ENCODE results near the gene CXorf66. TPM values are rescaled to one million over a fixed set of nuclear protein-coding genes. Genes with fewer than 3 reads are reported as not detected.
A peak's percentile ranks its signal among the peaks of the same experiment; 100 is the strongest.

Gene CXorf66
- total RNA-seq, 1 experiment from 2014 or later = not detected

GRCh38 chrX:139932901-139933796, 32.2 kb downstream of the CXorf66 start, which contains the start of gene ATP11C:
ATP11C (minus strand) TSS chrX:139933053; CDS start chrX:139932042, 1,011 bp downstream.
- ATAC-seq (peak; percentile 83), DNase-seq (ENCODE audit: low spot score) (peak; percentile 80)
- H3K4me3 Mint-ChIP-seq = peak within 1 kb of the TSS; percentile 75
- H3K27ac Mint-ChIP-seq = peak within 1 kb of the TSS; percentile 79; the same call in 1 of the 2 replicates
- CTCF ChIA-PET = interaction anchor here (0.7 to 1.0 kb wide), 5 partner anchors 9 to 149 kb away, joined by 3 to 5 read pairs (median 3); no protein-coding TSS in a partner anchor
- H3K27me3 Mint-ChIP-seq (ENCODE audit: low read depth) = no peaks in the 10 kb centered on the region; the same call in 1 of the 2 replicates
- no peaks in the 10 kb centered on the region for H3K9me3 Mint-ChIP-seq
- TF ChIP-seq SP1 (CRISPR knock-in tag; conservative IDR thresholded peaks at IDR 0.05) (peak; percentile 38), ELF4 (CRISPR knock-in tag; IDR thresholded peaks at IDR 0.05; ENCODE audit: low read depth) (no peak)
- TF ChIP-seq, protein P1, sequence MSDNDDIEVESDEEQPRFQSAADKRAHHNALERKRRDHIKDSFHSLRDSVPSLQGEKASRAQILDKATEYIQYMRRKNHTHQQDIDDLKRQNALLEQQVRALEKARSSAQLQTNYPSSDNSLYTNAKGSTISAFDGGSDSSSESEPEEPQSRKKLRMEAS (CRISPR knock-in tag; IDR thresholded peaks at IDR 0.05) = 0 out of 2 replicates have a peak, but pooled peaks have one; percentile 11
- POLR2A ChIA-PET = no interaction called here
- H3K36me3 Mint-ChIP-seq = no peaks in the 10 kb centered on the region
- peaks cover 41% of the 10 kb centered on the region for H3K4me1 Mint-ChIP-seq

DNA sequence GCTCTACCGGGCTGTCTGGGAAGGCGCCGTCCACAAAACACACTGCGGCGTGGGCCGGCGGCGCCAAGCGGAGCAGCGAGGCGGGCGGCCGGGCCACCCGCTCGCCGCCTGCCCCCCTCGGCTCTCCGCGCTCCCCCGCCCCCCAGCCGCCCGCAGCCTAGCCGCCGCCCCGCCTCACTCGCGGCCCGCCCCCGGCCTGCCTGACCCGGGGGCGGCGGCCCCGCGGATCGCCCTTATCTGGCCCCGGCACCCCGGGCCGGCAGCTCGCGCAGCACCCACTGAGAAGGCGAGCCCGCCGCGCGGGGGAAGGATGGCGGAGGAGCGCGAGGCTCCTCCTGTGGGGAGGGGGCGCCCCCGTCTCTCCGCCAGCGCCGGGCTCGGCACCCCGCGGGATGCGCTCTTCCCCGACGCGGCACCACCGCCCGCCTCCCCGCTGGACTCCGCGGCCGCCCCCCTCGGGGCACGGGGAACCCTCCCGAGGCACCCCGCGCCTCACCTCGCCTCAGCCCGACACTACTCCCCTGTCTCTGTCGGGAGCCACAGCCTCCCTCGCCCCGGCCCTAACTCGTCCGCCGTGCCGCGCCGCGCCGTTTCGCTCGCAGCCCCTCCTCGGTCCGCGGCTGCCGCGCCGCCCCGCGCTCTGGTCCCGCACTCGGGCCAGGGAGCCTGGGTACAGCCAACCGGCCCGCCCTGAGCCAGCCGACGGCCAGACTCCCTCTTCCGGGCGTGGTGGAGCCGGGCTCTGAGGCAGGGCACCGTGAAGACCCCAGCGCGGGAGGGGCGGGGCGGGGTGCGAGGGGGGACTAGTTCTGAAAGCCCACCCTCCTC, 33.0 kb downstream of the CXorf66 start:
- ChIA-PET POLR2A (no interaction called here), CTCF (interaction anchor here (0.9 to 1.0 kb wide), 3 partner anchors 10 to 106 kb away, joined by 3 to 5 read pairs (median 4); no protein-coding TSS in a partner anchor)
- Mint-ChIP-seq H3K9me3 (no peaks in the 10 kb centered on the region), H3K27me3 (ENCODE audit: low read depth) (no peaks in the 10 kb centered on the region; the same call in 1 of the 2 replicates), H3K27ac (no peak overlapping the region), H3K4me1 (peaks cover 38% of the 10 kb centered on the region), H3K4me3 (peak overlapping the region; percentile 75), H3K36me3 (no peaks in the 10 kb centered on the region)
- TF ChIP-seq, protein P2, sequence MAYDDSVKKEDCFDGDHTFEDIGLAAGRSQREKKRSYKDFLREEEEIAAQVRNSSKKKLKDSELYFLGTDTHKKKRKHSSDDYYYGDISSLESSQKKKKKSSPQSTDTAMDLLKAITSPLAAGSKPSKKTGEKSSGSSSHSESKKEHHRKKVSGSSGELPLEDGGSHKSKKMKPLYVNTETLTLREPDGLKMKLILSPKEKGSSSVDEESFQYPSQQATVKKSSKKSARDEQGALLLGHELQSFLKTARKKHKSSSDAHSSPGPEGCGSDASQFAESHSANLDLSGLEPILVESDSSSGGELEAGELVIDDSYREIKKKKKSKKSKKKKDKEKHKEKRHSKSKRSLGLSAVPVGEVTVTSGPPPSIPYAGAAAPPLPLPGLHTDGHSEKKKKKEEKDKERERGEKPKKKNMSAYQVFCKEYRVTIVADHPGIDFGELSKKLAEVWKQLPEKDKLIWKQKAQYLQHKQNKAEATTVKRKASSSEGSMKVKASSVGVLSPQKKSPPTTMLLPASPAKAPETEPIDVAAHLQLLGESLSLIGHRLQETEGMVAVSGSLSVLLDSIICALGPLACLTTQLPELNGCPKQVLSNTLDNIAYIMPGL (CRISPR knock-in tag; IDR thresholded peaks at IDR 0.05) = 0 out of 2 replicates have a peak, but pooled peaks have one; percentile 29
- TF ChIP-seq FOXP1 (CRISPR knock-in tag; IDR thresholded peaks at IDR 0.05; ENCODE audit: borderline replicate concordance) = 0 out of 2 replicates have a peak, but pooled peaks have one; percentile 30
- TF ChIP-seq NR2C2 (CRISPR knock-in tag; IDR thresholded peaks at IDR 0.05) = no peak
- no peak for TF ChIP-seq ELF4 (CRISPR knock-in tag; IDR thresholded peaks at IDR 0.05; ENCODE audit: low read depth)
- TF ChIP-seq RELA (CRISPR knock-in tag; IDR thresholded peaks at IDR 0.05; ENCODE audit: borderline replicate concordance) = peak; percentile 58; the same call in 1 of the 2 replicates
- no peak for TF ChIP-seq ATF3 (CRISPR knock-in tag; conservative IDR thresholded peaks at IDR 0.05)
- peak; percentile 46 for ATAC-seq
- DNase-seq (ENCODE audit: low spot score) = peak; percentile 47

DNA sequence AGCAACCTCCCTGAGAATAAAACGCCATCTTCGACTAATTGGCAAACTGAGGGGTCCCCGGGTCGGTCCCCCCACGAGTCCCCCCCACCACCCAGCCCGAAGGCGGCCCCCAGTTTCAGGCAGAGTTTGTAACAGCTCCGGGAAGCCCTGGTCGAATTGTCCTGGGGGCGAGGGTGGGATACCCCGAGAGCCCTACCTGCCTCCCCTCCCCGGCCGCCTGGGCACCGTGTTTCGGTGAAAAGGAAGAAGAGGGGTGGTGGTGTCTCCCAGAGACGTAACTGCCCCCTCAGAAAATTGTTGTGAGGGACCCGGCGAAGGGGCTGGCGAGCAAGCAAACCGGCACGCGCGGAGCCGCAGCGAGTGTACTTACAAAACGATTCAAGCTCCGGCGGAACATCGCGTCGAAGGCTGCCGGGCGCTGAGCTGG, 33.7 kb downstream of the CXorf66 start:
- peak; percentile 11 for DNase-seq (ENCODE audit: low spot score)
- ChIA-PET POLR2A (no interaction called here), CTCF (no interaction called here)
- no peak overlapping the region for H3K27ac Mint-ChIP-seq
- H3K36me3 Mint-ChIP-seq = no peaks in the 10 kb centered on the region
- no peaks in the 10 kb centered on the region for H3K9me3 Mint-ChIP-seq
- no peaks in the 10 kb centered on the region; the same call in 1 of the 2 replicates for H3K27me3 Mint-ChIP-seq (ENCODE audit: low read depth)
- no peak for ATAC-seq
- H3K4me3 Mint-ChIP-seq = peak overlapping the region; percentile 71
- peaks cover 36% of the 10 kb centered on the region for H3K4me1 Mint-ChIP-seq
- TF ChIP-seq, protein P3, sequence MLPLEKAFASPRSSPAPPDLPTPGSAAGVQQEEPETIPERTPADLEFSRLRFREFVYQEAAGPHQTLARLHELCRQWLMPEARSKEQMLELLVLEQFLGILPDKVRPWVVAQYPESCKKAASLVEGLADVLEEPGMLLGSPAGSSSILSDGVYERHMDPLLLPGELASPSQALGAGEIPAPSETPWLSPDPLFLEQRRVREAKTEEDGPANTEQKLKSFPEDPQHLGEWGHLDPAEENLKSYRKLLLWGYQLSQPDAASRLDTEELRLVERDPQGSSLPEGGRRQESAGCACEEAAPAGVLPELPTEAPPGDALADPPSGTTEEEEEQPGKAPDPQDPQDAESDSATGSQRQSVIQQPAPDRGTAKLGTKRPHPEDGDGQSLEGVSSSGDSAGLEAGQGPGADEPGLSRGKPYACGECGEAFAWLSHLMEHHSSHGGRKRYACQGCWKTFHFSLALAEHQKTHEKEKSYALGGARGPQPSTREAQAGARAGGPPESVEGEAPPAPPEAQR (CRISPR knock-in tag; IDR thresholded peaks at IDR 0.05) = no peak
- TF ChIP-seq FOXJ3 (CRISPR knock-in tag; IDR thresholded peaks at IDR 0.05; ENCODE audit: borderline replicate concordance) (no peak), ERG (CRISPR knock-in tag; IDR thresholded peaks at IDR 0.05) (no peak), ELF4 (CRISPR knock-in tag; IDR thresholded peaks at IDR 0.05; ENCODE audit: low read depth) (no peak), IRF1 (CRISPR knock-in tag; IDR thresholded peaks at IDR 0.05) (no peak), NR3C1 (CRISPR knock-in tag; conservative IDR thresholded peaks at IDR 0.05; ENCODE audit: low read depth) (no peak), ZNF425 (CRISPR knock-in tag; conservative IDR thresholded peaks at IDR 0.05) (no peak), RELA (CRISPR knock-in tag; IDR thresholded peaks at IDR 0.05; ENCODE audit: borderline replicate concordance) (no peak), CBFB (CRISPR knock-in tag; IDR thresholded peaks at IDR 0.05; ENCODE audit: low read depth) (no peak), JUN (CRISPR knock-in tag; IDR thresholded peaks at IDR 0.05) (no peak), TEAD1 (CRISPR knock-in tag; IDR thresholded peaks at IDR 0.05) (no peak)
